ENCODE results near the gene MYRF. TPM values are rescaled to one million over a fixed set of nuclear protein-coding genes. Genes with fewer than 3 reads are reported as not detected.

Gene MYRF
- total and polyA plus RNA-seq, 2 donors (not counting 3 experiments of a cell fraction or from before 2014, with no cell fraction given) = 0.82 to 0.98 TPM

- H2AFZ ChIP-seq (ENCODE audit: low read depth, low read length) = no peak overlapping the region
- H3K9me1 ChIP-seq (replicated peaks; ENCODE audit: control insufficient read depth, extremely low read depth, insufficient read depth, low read length) = no peaks in the 10 kb centered on the region
- ChIA-PET POLR2A (no interaction called here), CTCF (interaction anchor here (1.0 to 5.4 kb wide), 3 partner anchors 18 to 316 kb away, joined by 3 to 29 read pairs (median 6); no protein-coding TSS in a partner anchor)
- no peak overlapping the region for H3K9ac ChIP-seq (replicated peaks; ENCODE audit: extremely low read depth, insufficient read depth, low read length)
- BruUV-seq (replicated peaks) = no TSS peak
- intact Hi-C loops (cut with micrococcal nuclease) = no loop called here
- no peaks in the 10 kb centered on the region for H3K79me2 ChIP-seq (ENCODE audit: control insufficient read depth, insufficient read depth, low read length)
- H3K4me1 ChIP-seq (ENCODE audit: control insufficient read depth, extremely low read depth, insufficient read depth, low read length) = no peaks in the 10 kb centered on the region
- H3K27me3 ChIP-seq (ENCODE audit: control insufficient read depth in 2 of 2, insufficient read depth in 2 of 2, low read length in 2 of 2) = peaks cover 0 to 2% of the 10 kb centered on the region in 2 experiments
- no peaks in the 10 kb centered on the region for H3K9me3 ChIP-seq (replicated peaks; ENCODE audit: control insufficient read depth, insufficient read depth, low read length)
- H4K20me1 ChIP-seq (replicated peaks; ENCODE audit: control insufficient read depth, extremely low read depth, insufficient read depth, low read length) = no peaks in the 10 kb centered on the region
- no peaks in the 10 kb centered on the region for H3K36me3 ChIP-seq (ENCODE audit: control insufficient read depth in 2 of 2, extremely low read depth in 1 of 2, insufficient read depth in 2 of 2, low read length in 2 of 2)
- DNase-seq (ENCODE audit: low read depth, low spot score) (no peak), FAIRE-seq (no peak)
- no peak overlapping the region for H3K4me2 ChIP-seq (ENCODE audit: insufficient read depth, low read length)
- dilution Hi-C loops (cut with MboI; ENCODE audit: extremely low pct_ligation_motif_present, low sequenced_read_pairs) = no loop called here
- no peak overlapping the region for H3K27ac ChIP-seq (ENCODE audit: insufficient read depth, low read depth, low read length)
- TF ChIP-seq POLR2AphosphoS5 (IDR thresholded peaks at IDR 0.05; ENCODE audit: insufficient read depth, low read depth, low read length) = no peak
- no peak for TF ChIP-seq POLR2A (IDR thresholded peaks at IDR 0.05; ENCODE audit: low read depth, low read length)
- no peak for TF ChIP-seq EZH2 (IDR thresholded peaks at IDR 0.05; ENCODE audit: borderline replicate concordance, low read depth, low read length, severe bottlenecking)
- TF ChIP-seq GATA2 (IDR thresholded peaks at IDR 0.05; ENCODE audit: insufficient read depth, insufficient read length, low read depth, low read length) = no peak
- TF ChIP-seq FOS (IDR thresholded peaks at IDR 0.05; ENCODE audit: borderline replicate concordance, insufficient read depth, low read length) = no peak
- no peak for TF ChIP-seq MYC (IDR thresholded peaks at IDR 0.05; ENCODE audit: low read depth, low read length)
- TF ChIP-seq, protein P1, sequence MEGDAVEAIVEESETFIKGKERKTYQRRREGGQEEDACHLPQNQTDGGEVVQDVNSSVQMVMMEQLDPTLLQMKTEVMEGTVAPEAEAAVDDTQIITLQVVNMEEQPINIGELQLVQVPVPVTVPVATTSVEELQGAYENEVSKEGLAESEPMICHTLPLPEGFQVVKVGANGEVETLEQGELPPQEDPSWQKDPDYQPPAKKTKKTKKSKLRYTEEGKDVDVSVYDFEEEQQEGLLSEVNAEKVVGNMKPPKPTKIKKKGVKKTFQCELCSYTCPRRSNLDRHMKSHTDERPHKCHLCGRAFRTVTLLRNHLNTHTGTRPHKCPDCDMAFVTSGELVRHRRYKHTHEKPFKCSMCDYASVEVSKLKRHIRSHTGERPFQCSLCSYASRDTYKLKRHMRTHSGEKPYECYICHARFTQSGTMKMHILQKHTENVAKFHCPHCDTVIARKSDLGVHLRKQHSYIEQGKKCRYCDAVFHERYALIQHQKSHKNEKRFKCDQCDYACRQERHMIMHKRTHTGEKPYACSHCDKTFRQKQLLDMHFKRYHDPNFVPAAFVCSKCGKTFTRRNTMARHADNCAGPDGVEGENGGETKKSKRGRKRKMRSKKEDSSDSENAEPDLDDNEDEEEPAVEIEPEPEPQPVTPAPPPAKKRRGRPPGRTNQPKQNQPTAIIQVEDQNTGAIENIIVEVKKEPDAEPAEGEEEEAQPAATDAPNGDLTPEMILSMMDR (IDR thresholded peaks at IDR 0.05; ENCODE audit: extremely low read depth in 1 of 2, insufficient read depth in 1 of 2, low read depth in 1 of 2, low read length in 2 of 2) = no peak
- no peak for TF ChIP-seq MAX (IDR thresholded peaks at IDR 0.05; ENCODE audit: insufficient read depth, insufficient read length)
- TF ChIP-seq JUN (IDR thresholded peaks at IDR 0.05; ENCODE audit: borderline replicate concordance, insufficient read depth, insufficient read length, low read depth) = no peak
- no peak overlapping the region for H3K4me3 ChIP-seq (replicated peaks in 1 of 3; ENCODE audit: insufficient read depth in 1 of 3, low read depth in 1 of 3, low read length in 3 of 3)
Observed at GRCh38 chr11:61765550-61766253, 13.3 kb downstream of the MYRF start.
